HEK293 (cell line): ENCODE results near the gene SCAMP2.

Source experiments
- CTCF ChIP-seq: fragments of 450-650 bp; formaldehyde crosslinking; IDR thresholded peaks from 2 replicates; pipeline ENCODE4 v1.5.1; 2016; ENCODE audit warnings: missing biosample characterization, missing genetic modification characterization
- WT1 ChIP-seq: fragments of 450-650 bp; formaldehyde crosslinking; IDR thresholded peaks from 2 replicates; pipeline ENCODE4 v1.5.1; 2016; ENCODE audit warnings: missing biosample characterization, missing genetic modification characterization
- ZEB2 ChIP-seq: fragments of 450-650 bp; formaldehyde crosslinking; IDR thresholded peaks from 2 replicates; pipeline ENCODE4 v1.5.1; 2016; ENCODE audit warnings: missing biosample characterization, missing genetic modification characterization
- ZNF292 ChIP-seq: fragments of 450-650 bp; formaldehyde crosslinking; IDR thresholded peaks from 2 replicates; pipeline ENCODE4 v1.5.1; 2016; ENCODE audit warnings: low read depth, missing biosample characterization, missing genetic modification characterization, borderline replicate concordance
- ZNF311 ChIP-seq: fragments of 450-650 bp; formaldehyde crosslinking; IDR thresholded peaks from 2 replicates; pipeline ENCODE4 v1.5.1; 2017; ENCODE audit warnings: missing biosample characterization, missing genetic modification characterization, borderline replicate concordance
- ZNF558 ChIP-seq: fragments of 450-650 bp; formaldehyde crosslinking; IDR thresholded peaks from 2 replicates; pipeline ENCODE4 v1.5.1; 2016; ENCODE audit warnings: missing biosample characterization, missing genetic modification characterization
- ZNF600 ChIP-seq: fragments of 450-650 bp; formaldehyde crosslinking; IDR thresholded peaks from 2 replicates; pipeline ENCODE4 v1.5.1; 2016; ENCODE audit warnings: missing biosample characterization, missing genetic modification characterization
- ZNF707 ChIP-seq: fragments of 450-650 bp; formaldehyde crosslinking; IDR thresholded peaks from 2 replicates; pipeline ENCODE4 v1.5.1; 2016; ENCODE audit warnings: missing biosample characterization, missing genetic modification characterization
- TF ChIP-seq, protein P1 (sequence below): fragments of 450-650 bp; formaldehyde crosslinking; IDR thresholded peaks from 2 replicates; pipeline ENCODE4 v1.5.1; 2016; ENCODE audit warnings: missing biosample characterization, missing genetic modification characterization, low read depth
- TF ChIP-seq, protein P2 (sequence below): fragments of 450-650 bp; formaldehyde crosslinking; IDR thresholded peaks from 2 replicates; pipeline ENCODE4 v1.5.1; 2016; ENCODE audit warnings: missing biosample characterization, missing genetic modification characterization
- TF ChIP-seq, protein P3 (sequence below): fragments of 450-650 bp; formaldehyde crosslinking; IDR thresholded peaks from 2 replicates; pipeline ENCODE4 v1.5.1; 2016; ENCODE audit warnings: missing biosample characterization, missing genetic modification characterization

DNA sequence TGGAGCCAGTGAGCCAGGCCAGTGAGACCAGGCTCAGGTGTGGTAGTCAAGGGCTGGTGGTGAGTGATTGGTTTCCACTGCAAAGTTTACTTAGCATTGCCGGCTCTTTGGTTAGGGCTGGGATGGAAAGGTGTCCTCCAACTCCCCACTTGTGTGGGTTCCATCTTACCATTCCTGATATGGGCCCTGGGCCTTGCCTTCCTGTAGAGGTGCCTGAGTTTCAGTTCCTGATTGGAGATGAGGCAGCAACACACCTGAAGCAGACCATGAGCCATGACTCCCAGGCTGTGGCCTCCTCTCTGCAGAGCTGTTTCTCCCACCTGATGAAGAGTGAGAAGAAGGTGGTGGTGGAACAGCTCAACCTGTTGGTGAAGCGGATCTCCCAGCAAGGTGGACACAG is 19.8 kb upstream of the SCAMP2 start:
- no peak for TF ChIP-seq CTCF
- TF ChIP-seq ZNF600 (tag by site-specific recombination) = no peak
- no peak for TF ChIP-seq WT1 (tag by site-specific recombination)
- TF ChIP-seq ZNF707 (tag by site-specific recombination) = no peak
- no peak for TF ChIP-seq ZNF292
- TF ChIP-seq, protein P1, sequence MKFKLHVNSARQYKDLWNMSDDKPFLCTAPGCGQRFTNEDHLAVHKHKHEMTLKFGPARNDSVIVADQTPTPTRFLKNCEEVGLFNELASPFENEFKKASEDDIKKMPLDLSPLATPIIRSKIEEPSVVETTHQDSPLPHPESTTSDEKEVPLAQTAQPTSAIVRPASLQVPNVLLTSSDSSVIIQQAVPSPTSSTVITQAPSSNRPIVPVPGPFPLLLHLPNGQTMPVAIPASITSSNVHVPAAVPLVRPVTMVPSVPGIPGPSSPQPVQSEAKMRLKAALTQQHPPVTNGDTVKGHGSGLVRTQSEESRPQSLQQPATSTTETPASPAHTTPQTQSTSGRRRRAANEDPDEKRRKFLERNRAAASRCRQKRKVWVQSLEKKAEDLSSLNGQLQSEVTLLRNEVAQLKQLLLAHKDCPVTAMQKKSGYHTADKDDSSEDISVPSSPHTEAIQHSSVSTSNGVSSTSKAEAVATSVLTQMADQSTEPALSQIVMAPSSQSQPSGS = no peak
- no peak for TF ChIP-seq ZNF311 (tag by site-specific recombination)
- TF ChIP-seq ZNF558 (tag by site-specific recombination) = no peak
- TF ChIP-seq, protein P2, sequence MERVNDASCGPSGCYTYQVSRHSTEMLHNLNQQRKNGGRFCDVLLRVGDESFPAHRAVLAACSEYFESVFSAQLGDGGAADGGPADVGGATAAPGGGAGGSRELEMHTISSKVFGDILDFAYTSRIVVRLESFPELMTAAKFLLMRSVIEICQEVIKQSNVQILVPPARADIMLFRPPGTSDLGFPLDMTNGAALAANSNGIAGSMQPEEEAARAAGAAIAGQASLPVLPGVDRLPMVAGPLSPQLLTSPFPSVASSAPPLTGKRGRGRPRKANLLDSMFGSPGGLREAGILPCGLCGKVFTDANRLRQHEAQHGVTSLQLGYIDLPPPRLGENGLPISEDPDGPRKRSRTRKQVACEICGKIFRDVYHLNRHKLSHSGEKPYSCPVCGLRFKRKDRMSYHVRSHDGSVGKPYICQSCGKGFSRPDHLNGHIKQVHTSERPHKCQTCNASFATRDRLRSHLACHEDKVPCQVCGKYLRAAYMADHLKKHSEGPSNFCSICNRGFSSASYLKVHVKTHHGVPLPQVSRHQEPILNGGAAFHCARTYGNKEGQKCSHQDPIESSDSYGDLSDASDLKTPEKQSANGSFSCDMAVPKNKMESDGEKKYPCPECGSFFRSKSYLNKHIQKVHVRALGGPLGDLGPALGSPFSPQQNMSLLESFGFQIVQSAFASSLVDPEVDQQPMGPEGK (tag by site-specific recombination) = no peak
- TF ChIP-seq, protein P3, sequence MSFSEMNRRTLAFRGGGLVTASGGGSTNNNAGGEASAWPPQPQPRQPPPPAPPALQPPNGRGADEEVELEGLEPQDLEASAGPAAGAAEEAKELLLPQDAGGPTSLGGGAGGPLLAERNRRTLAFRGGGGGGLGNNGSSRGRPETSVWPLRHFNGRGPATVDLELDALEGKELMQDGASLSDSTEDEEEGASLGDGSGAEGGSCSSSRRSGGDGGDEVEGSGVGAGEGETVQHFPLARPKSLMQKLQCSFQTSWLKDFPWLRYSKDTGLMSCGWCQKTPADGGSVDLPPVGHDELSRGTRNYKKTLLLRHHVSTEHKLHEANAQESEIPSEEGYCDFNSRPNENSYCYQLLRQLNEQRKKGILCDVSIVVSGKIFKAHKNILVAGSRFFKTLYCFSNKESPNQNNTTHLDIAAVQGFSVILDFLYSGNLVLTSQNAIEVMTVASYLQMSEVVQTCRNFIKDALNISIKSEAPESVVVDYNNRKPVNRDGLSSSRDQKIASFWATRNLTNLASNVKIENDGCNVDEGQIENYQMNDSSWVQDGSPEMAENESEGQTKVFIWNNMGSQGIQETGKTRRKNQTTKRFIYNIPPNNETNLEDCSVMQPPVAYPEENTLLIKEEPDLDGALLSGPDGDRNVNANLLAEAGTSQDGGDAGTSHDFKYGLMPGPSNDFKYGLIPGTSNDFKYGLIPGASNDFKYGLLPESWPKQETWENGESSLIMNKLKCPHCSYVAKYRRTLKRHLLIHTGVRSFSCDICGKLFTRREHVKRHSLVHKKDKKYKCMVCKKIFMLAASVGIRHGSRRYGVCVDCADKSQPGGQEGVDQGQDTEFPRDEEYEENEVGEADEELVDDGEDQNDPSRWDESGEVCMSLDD = no peak
- no peak for TF ChIP-seq ZEB2
